Measurements from ENCODE around the gene PAX3.

DNA sequence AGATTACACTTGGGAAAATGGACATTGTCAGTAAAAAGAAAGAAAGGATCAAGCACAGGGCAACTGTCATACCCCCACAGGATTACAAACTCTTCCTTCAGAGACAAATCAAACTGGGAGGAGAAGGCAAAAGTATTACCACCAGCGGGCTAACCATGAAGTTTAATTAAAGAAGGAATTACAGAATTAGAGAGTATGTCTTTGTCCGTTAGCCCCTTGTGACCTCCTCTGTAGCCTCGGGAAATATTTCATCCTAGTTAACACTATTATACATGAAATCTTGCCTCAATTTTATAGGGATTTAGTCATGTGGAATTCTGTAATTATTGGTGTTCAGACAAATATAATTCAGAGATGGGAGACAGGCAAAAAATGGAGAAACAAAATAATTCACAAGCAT is 60.7 kb downstream of the PAX3 start:
- no peak for TF ChIP-seq CTCF (IDR thresholded peaks at IDR 0.05 in 2 of 3, conservative IDR thresholded peaks at IDR 0.05 in 1 of 3; ENCODE audit: insufficient read depth in 2 of 3, low read depth in 1 of 3, low read length in 3 of 3)
- no peak for TF ChIP-seq EZH2 (IDR thresholded peaks at IDR 0.05; ENCODE audit: borderline replicate concordance, low read depth, low read length)
- TF ChIP-seq ZNF282 (CRISPR knock-in tag; IDR thresholded peaks at IDR 0.05) = no peak
- no peak for TF ChIP-seq MEF2A (IDR thresholded peaks at IDR 0.05; ENCODE audit: control insufficient read depth, low read depth, low read length)
- no peak for TF ChIP-seq ZBTB11 (CRISPR knock-in tag; IDR thresholded peaks at IDR 0.05)
